Epithelial cell of esophagus (primary cell): ENCODE results near the gene OSBPL5.

ENCODE experiments used
- DNase-seq: peaks from one replicate; pipeline ENCODE4 v3.0.0; 2010; ENCODE audit warnings: low read depth
- H3K4me3 ChIP-seq: 2 replicates; pipeline ENCODE4 v1.5.1; 2011; ENCODE audit warnings: mild to moderate bottlenecking, low read length, control low read depth
- TF ChIP-seq, protein P1 (sequence below): IDR thresholded peaks from 2 replicates; pipeline ENCODE4 v1.5.1; 2011; ENCODE audit warnings: low read depth, mild to moderate bottlenecking, low read length, control low read depth, inconsistent platforms; ENCODE audit not compliant: insufficient read depth; ENCODE audit errors: missing control alignments

The OSBPL5 gene

DNA sequence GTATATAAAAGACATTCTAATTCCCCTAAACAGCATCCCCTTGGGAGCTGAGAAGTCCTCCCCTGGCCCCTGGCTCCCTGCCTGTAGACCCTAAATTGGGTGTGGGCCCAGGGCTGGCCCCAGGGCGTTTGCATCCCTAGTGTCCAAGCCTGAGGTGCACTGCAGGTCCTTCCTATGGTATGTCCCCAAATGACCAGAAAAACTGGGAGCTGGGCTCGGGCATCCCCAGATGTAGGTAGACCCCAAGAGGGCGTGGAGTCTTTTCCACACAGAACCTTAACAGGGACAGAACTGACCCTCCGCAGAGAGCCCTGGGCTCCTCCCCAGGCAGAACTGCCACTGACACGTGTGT lies 782 bp upstream of the OSBPL5 start:
- H3K4me3 ChIP-seq = no peak overlapping the region

DNA sequence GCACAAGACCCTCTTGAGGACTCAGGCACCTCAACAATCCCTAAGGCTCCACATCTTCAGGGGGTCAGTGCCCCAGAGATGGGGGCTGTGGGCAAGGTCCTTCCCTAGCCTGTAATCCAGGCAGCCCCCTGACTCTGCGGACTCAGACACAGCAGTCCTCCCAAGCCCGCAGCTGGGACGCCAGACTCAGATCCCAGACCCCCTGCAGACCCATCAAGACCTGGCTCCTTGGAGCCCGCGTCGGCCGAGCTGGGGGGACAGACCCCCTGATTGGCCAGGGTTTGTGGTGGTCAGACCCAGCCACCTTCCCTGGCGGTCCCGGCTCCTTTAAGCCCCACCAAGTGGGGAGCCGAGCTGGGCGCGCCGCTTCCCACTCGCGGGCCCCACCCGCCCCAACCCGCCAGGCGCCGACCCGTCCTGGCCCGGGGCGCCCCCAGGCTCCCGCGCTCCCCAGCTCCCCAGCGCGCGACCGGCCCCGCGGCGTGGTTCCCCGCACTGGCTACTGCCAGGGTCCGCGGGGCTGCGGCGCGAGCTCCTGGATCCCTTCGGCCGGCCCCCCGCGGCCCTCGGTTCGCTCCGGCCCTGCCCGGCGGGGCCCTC lies 458 bp downstream of the OSBPL5 start:
- peak overlapping the region; percentile 72 for H3K4me3 ChIP-seq

More for the DNA sequence above, 782 bp upstream of the OSBPL5 start:
- TF ChIP-seq, protein P1, sequence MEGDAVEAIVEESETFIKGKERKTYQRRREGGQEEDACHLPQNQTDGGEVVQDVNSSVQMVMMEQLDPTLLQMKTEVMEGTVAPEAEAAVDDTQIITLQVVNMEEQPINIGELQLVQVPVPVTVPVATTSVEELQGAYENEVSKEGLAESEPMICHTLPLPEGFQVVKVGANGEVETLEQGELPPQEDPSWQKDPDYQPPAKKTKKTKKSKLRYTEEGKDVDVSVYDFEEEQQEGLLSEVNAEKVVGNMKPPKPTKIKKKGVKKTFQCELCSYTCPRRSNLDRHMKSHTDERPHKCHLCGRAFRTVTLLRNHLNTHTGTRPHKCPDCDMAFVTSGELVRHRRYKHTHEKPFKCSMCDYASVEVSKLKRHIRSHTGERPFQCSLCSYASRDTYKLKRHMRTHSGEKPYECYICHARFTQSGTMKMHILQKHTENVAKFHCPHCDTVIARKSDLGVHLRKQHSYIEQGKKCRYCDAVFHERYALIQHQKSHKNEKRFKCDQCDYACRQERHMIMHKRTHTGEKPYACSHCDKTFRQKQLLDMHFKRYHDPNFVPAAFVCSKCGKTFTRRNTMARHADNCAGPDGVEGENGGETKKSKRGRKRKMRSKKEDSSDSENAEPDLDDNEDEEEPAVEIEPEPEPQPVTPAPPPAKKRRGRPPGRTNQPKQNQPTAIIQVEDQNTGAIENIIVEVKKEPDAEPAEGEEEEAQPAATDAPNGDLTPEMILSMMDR = no peak
- no peak for DNase-seq

DNA sequence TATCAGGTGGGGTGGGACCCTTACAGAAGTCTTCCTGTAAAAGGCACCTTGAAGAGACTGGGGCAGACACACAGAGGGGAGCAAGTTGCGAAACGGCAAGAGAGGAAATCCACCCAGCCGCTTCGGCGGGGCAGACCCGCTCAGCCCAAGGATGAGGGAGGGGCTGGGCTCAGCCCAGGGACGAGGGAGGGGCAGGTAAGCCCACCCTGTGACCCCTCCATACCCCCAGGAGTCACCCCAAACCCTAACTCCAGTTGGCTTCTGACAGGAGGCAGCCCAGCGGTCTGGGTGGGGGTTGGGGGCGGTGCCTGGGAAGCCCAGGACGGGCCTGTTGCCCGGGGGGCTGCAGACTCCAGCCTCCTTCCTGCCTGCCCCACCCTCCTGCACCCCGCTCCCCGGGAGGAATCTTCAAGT lies 965 bp downstream of the OSBPL5 start:
- peak overlapping the region; percentile 72 for H3K4me3 ChIP-seq
- no peak for DNase-seq
- TF ChIP-seq, protein P1 = no peak

More for the DNA sequence above, 458 bp downstream of the OSBPL5 start:
- TF ChIP-seq, protein P1 = no peak
- no peak for DNase-seq

DNA sequence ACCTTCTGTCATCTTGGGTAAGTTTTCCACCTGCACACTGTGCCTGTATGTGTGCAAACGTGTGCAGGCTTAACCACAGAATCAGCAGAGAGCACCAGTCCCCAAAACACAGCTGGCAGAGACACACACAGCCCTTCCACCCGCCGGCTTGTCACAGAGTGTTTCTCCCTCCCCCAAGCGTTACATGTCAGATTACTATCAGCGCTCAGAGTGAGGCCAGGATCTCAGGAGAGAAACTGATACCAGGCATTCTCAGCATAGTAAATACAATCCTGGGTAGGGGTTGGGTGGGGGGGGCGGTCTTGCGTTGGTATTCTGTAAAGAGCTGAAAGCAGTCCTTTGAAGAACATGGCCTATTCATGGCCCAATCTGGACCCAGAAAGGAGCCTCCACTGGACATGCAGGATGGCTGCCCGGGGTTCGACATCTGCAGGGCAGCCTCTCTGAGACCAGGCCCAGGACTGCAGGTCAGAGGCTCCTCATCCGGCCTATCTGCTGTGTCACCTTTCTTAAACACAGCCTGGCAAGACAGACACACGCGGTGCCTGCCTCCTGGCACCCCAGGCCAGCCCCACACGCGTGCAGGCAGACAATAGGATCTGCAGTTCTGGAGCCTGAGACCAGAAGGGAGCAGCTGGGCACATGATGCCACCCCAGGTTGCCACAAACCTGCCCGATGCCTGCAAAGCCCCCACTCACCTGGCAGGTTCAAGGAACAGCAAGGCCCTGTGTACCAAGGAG lies 1.7 kb downstream of the OSBPL5 start:
- peak overlapping the region; percentile 72 for H3K4me3 ChIP-seq
- TF ChIP-seq, protein P1 = no peak

DNA sequence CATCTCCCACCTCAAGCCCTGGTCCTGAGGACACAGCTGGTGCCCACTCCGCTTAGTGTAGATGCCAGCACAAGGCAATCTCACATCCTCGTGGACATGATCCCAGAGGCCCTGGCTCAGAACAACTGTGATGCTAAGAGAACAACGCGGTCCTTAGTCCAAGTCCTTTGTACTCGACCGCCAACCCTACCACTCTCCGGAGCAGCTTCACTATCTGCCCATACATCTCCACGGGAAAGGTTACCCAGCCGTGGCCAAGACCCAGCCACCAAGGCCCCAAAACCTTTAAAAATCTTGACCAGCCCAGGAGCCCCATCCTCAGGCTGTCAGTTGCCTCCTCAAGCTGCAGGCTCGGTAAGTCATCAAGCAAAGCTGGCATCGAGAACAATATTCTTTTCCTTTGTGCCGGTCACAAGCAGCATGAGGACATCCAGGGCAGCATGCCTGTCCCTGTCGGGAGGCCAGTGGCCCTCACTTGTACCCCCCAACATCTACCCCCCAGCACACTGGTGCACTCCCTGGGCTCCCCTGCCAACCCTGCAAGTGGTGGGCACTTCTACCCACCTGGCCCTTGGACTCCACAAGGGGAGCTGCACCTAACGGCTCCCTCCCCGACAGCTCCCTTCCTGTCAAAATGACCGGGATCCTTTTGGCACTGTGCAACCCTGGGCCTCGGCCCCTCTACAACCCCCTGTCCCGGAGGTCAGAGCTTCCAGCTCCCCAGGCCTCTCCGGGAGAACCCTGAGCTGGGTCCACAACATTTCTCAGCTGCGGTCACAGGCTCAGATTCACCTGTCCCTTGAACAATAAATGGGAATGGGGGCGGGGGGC lies 2.5 kb downstream of the OSBPL5 start:
- TF ChIP-seq, protein P1 = no peak
- no peak for DNase-seq
- no peak overlapping the region for H3K4me3 ChIP-seq

More for the DNA sequence above, 1.7 kb downstream of the OSBPL5 start:
- no peak for DNase-seq

DNA sequence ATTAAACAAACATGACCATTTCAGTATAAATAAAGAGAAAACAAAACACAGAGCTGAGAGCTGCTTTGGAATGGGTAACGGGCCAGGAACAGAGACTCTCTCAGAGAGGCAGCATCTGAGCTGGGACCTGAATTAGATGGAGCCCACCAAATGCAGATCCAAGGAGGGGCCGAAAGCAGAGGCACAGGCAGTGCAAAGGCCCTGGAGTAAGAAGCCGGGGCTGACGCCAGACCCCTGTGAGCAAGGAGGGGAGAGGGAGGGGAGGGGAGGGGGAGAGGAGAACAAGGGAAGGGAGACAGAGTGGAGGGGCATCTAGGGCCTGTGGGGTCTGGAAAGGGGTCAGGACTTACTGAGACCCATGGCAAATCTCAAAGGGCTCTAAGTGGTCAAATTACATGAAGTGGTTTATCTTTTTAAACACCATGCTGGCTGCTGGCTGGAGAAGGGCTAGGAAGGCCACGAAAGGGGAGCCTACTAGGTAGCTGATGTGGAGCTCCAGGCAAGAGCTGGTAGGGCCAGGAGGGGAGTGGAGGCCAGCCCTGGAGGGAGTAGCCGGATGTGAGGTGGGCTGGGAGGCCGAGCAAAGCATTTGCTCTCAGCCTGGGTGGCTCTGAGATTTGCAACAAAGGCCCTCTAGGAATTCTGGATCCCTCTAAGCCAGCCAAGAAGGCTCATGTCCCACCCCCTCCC lies 3.2 kb downstream of the OSBPL5 start:
- H3K4me3 ChIP-seq = no peak overlapping the region
- DNase-seq = no peak
- TF ChIP-seq, protein P1 = no peak
